ENCODE measurements around the gene DST. TPM values are rescaled to one million over a fixed set of nuclear protein-coding genes. Genes with fewer than 3 reads are reported as not detected.

The DST gene
- total and polyA plus RNA-seq, 2 donors: 125 to 818 TPM

- Histone ChIP-seq H3K4me3 (ENCODE audit: low read depth, low read length) (peak overlapping the region; percentile 53), H3K4me1 (ENCODE audit: insufficient read depth) (no peaks in the 10 kb centered on the region), H3K36me3 (ENCODE audit: insufficient read depth) (no peaks in the 10 kb centered on the region), H3K27ac (ENCODE audit: low read depth) (peak overlapping the region; percentile 93)
- 18% methylated on average over 9 of the region's 9 CpGs for whole genome bisulfite sequencing
- DNase-seq (ENCODE audit: extremely low spot score): no peak
Observed at GRCh38 chr6:56540232-56541029, 102.3 kb downstream of the DST start.

- no peaks in the 10 kb centered on the region for H3K36me3 ChIP-seq (ENCODE audit: insufficient read depth)
- no peaks in the 10 kb centered on the region for H3K4me1 ChIP-seq (ENCODE audit: insufficient read depth)
Observed at GRCh38 chr6:56539527-56540105, 103.1 kb downstream of the DST start.

GRCh38 chr6:56538851-56539250 lies 103.8 kb downstream of the DST start:
- H3K4me3 ChIP-seq (ENCODE audit: low read depth, low read length): peak overlapping the region; percentile 25
- WGBS: 28% methylated on average over 2 of the region's 2 CpGs
- H3K36me3 ChIP-seq (ENCODE audit: insufficient read depth): no peaks in the 10 kb centered on the region
- H3K4me1 ChIP-seq (ENCODE audit: insufficient read depth): no peaks in the 10 kb centered on the region
- no peak for DNase-seq (ENCODE audit: extremely low spot score)
- H3K27ac ChIP-seq (ENCODE audit: low read depth): no peak overlapping the region

More at GRCh38 chr6:56539527-56540105, 103.1 kb downstream of the DST start:
- peak overlapping the region; percentile 53 for H3K4me3 ChIP-seq (ENCODE audit: low read depth, low read length)
- no peak for DNase-seq (ENCODE audit: extremely low spot score)
- peak overlapping the region; percentile 38 for H3K27ac ChIP-seq (ENCODE audit: low read depth)

GRCh38 chr6:56537223-56537770 lies 105.4 kb downstream of the DST start:
- Histone ChIP-seq H3K4me3 (ENCODE audit: low read depth, low read length) (no peak overlapping the region), H3K27ac (ENCODE audit: low read depth) (no peak overlapping the region), H3K36me3 (ENCODE audit: insufficient read depth) (no peaks in the 10 kb centered on the region), H3K4me1 (ENCODE audit: insufficient read depth) (no peaks in the 10 kb centered on the region)
- no peak for DNase-seq (ENCODE audit: extremely low spot score)

- Histone ChIP-seq H3K27ac (ENCODE audit: low read depth) (no peak overlapping the region), H3K4me3 (ENCODE audit: low read depth, low read length) (no peak overlapping the region), H3K36me3 (ENCODE audit: insufficient read depth) (no peaks in the 10 kb centered on the region), H3K4me1 (ENCODE audit: insufficient read depth) (no peaks in the 10 kb centered on the region)
- no peak for DNase-seq (ENCODE audit: extremely low spot score)
- 86% methylated on average over 2 of the region's 2 CpGs for WGBS
Observed at GRCh38 chr6:56536536-56536935, 106.2 kb downstream of the DST start.

- Histone ChIP-seq H3K4me1 (ENCODE audit: insufficient read depth) (no peaks in the 10 kb centered on the region), H3K36me3 (ENCODE audit: insufficient read depth) (no peaks in the 10 kb centered on the region), H3K27ac (ENCODE audit: low read depth) (no peak overlapping the region), H3K4me3 (ENCODE audit: low read depth, low read length) (no peak overlapping the region)
- no peak for DNase-seq (ENCODE audit: extremely low spot score)
Observed at GRCh38 chr6:56535626-56536025, 107.1 kb downstream of the DST start.

GRCh38 chr6:56534680-56535419 lies 107.8 kb downstream of the DST start:
- Histone ChIP-seq H3K4me3 (ENCODE audit: low read depth, low read length) (no peak overlapping the region), H3K4me1 (ENCODE audit: insufficient read depth) (no peaks in the 10 kb centered on the region), H3K36me3 (ENCODE audit: insufficient read depth) (no peaks in the 10 kb centered on the region), H3K27ac (ENCODE audit: low read depth) (no peak overlapping the region)
- WGBS: 86% methylated on average over 8 of the region's 8 CpGs
- DNase-seq (ENCODE audit: extremely low spot score): no peak

GRCh38 chr6:56532766-56533551 lies 109.7 kb downstream of the DST start:
- DNase-seq (ENCODE audit: extremely low spot score): no peak
- Histone ChIP-seq H3K4me1 (ENCODE audit: insufficient read depth) (no peaks in the 10 kb centered on the region), H3K36me3 (ENCODE audit: insufficient read depth) (no peaks in the 10 kb centered on the region), H3K4me3 (ENCODE audit: low read depth, low read length) (no peak overlapping the region), H3K27ac (ENCODE audit: low read depth) (no peak overlapping the region)
- WGBS: 55% methylated on average over 5 of the region's 5 CpGs

GRCh38 chr6:56531839-56532595 lies 110.7 kb downstream of the DST start:
- no peak for DNase-seq (ENCODE audit: extremely low spot score)
- H3K36me3 ChIP-seq (ENCODE audit: insufficient read depth): no peaks in the 10 kb centered on the region
- WGBS: 84% methylated on average over 5 of the region's 5 CpGs
- H3K4me3 ChIP-seq (ENCODE audit: low read depth, low read length): no peak overlapping the region
- H3K4me1 ChIP-seq (ENCODE audit: insufficient read depth): no peaks in the 10 kb centered on the region
- H3K27ac ChIP-seq (ENCODE audit: low read depth): no peak overlapping the region

- H3K36me3 ChIP-seq (ENCODE audit: insufficient read depth): peaks cover 1% of the 10 kb centered on the region
- WGBS: 69% methylated on average over 4 of the region's 4 CpGs
- peak overlapping the region; percentile 10 for H3K27ac ChIP-seq (ENCODE audit: low read depth)
- no peaks in the 10 kb centered on the region for H3K4me1 ChIP-seq (ENCODE audit: insufficient read depth)
- no peak for DNase-seq (ENCODE audit: extremely low spot score)
- H3K4me3 ChIP-seq (ENCODE audit: low read depth, low read length): no peak overlapping the region
Observed at GRCh38 chr6:56529594-56530191, 113.0 kb downstream of the DST start.

GRCh38 chr6:56528412-56528841 lies 114.3 kb downstream of the DST start:
- no peak overlapping the region for H3K4me3 ChIP-seq (ENCODE audit: low read depth, low read length)

GRCh38 chr6:56527934-56528333 lies 114.8 kb downstream of the DST start:
- H3K36me3 ChIP-seq (ENCODE audit: insufficient read depth): peaks cover 1% of the 10 kb centered on the region
- H3K4me1 ChIP-seq (ENCODE audit: insufficient read depth): no peaks in the 10 kb centered on the region
- no peak overlapping the region for H3K27ac ChIP-seq (ENCODE audit: low read depth)
- no peak for DNase-seq (ENCODE audit: extremely low spot score)
- no peak overlapping the region for H3K4me3 ChIP-seq (ENCODE audit: low read depth, low read length)

More at GRCh38 chr6:56528412-56528841, 114.3 kb downstream of the DST start:
- peaks cover 1% of the 10 kb centered on the region for H3K36me3 ChIP-seq (ENCODE audit: insufficient read depth)
- DNase-seq (ENCODE audit: extremely low spot score): no peak
- no peak overlapping the region for H3K27ac ChIP-seq (ENCODE audit: low read depth)
- WGBS: 81% methylated on average over 3 of the region's 3 CpGs
- H3K4me1 ChIP-seq (ENCODE audit: insufficient read depth): no peaks in the 10 kb centered on the region
